ENCODE results near the gene CDKAL1. TPM values are rescaled to one million over a fixed set of nuclear protein-coding genes. Genes with fewer than 3 reads are reported as not detected.

The CDKAL1 gene
- polyA plus RNA-seq, 4 donors: 18.7 to 20.2 (median 19.4) TPM

Other genes with a start within 250 kb of the CDKAL1 start
- gene E2F3, start 132.6 kb upstream of the CDKAL1 start, polyA plus RNA-seq (ENCODE audit: insufficient read length in 4 of 4): 10 to 100 TPM; 17.9 to 21.5 (median 20.5) TPM

Measured in right renal pelvis (tissue), 4 donors.